ENCODE results near the gene USP47.

Gene USP47

DNA sequence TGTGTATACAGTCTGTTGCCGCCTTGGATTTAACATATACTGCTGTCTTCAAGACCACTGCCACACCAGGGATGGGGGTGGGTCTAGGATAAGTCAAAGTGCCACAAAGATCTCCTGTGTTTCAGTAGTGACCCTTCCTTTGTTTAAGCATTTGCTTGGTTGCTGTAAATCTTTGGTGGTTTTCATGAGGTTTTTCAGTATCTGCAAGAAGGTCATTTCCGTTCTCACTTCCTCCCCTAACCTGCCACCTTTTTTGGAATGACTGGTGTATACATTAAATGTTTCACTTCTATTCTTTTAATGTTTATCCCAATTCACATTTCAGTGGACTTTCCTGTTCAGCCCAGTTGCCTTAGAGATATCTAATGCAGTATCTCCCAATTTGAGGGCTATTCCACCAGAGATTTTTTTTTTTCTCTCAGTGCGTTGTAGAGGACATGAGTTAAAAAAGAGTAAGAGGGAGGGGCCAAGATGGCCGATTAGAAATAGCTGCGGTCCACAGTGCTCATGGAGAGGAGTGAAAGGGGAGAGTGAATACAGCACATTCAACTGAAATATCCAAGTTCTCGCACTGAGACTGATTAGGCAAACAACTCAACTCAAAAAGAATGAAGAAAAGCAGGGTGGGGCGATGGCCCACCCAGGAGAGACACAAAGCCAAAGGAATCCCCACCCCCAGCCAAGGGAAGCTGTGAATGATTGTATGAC, 43.2 kb downstream of the USP47 start:
- TF ChIP-seq, protein P1, sequence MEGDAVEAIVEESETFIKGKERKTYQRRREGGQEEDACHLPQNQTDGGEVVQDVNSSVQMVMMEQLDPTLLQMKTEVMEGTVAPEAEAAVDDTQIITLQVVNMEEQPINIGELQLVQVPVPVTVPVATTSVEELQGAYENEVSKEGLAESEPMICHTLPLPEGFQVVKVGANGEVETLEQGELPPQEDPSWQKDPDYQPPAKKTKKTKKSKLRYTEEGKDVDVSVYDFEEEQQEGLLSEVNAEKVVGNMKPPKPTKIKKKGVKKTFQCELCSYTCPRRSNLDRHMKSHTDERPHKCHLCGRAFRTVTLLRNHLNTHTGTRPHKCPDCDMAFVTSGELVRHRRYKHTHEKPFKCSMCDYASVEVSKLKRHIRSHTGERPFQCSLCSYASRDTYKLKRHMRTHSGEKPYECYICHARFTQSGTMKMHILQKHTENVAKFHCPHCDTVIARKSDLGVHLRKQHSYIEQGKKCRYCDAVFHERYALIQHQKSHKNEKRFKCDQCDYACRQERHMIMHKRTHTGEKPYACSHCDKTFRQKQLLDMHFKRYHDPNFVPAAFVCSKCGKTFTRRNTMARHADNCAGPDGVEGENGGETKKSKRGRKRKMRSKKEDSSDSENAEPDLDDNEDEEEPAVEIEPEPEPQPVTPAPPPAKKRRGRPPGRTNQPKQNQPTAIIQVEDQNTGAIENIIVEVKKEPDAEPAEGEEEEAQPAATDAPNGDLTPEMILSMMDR (IDR thresholded peaks at IDR 0.05; ENCODE audit: insufficient read depth, low read depth, low read length, missing control alignments) = no peak
- no peak for DNase-seq (ENCODE audit: low read depth)
- no peak overlapping the region for H3K4me3 ChIP-seq (ENCODE audit: low read length)

DNA sequence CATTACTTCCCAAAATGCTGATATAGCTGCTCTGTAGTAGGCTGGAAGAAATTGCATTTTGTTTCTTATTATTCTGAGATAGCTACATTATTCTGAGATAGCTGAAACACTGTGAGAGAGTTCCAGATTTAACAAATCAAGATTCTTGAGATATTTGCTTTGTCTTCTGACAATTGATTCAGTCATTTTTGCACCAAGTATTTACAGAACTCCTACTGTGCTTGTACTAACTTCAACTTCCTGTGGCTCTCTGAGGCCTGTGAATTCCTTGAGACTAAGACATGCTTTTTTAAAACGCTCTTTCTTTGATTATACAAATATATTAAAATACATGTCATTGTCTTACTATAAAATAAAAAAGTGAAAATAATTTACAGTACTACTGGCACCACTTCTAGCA, 52.7 kb downstream of the USP47 start:
- TF ChIP-seq, protein P1 (IDR thresholded peaks at IDR 0.05; ENCODE audit: insufficient read depth, low read depth, low read length, missing control alignments) = no peak
- no peak overlapping the region for H3K4me3 ChIP-seq (ENCODE audit: low read length)
- DNase-seq (ENCODE audit: low read depth) = no peak

DNA sequence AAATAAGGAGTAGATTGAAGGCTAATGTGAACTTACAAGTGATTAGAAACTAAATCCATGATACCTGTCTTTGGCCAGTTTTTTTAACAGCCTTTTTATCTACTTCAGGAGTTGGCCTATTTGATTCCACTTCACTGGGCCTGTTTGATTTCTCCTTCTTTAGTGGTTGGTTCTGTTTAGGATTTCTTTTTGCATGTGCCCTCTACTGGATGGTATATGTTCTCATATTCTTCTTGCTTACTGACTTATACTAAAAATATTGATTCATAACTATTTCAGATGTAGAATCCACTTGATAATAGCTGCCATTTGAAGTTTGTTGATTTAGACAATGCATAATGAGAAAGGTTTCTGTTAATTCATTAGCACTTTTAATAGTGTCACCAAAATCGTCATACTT, 53.9 kb downstream of the USP47 start:
- no peak overlapping the region for H3K4me3 ChIP-seq (ENCODE audit: low read length)
- TF ChIP-seq, protein P1 (IDR thresholded peaks at IDR 0.05; ENCODE audit: insufficient read depth, low read depth, low read length, missing control alignments) = peak; percentile 10
- DNase-seq (ENCODE audit: low read depth) = peak; percentile 5

DNA sequence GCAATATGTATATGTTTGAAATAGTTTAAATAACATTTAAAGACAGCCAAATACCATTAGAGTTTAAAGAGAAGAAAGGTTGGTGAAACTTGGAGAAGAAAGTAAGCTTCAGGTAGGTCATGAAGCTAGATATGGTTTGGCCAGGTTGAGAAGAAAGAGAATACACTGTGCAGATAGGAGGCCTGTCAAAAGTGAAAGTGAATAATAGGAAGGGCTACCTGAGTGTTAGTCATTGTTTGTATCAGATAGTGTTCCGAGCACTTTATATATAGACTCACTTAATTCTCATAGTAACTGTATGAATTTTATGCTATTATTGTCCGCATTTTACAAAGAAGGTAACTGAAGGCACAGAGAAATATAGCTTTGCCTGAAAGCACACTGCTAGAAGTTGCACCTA, 56.9 kb downstream of the USP47 start:
- TF ChIP-seq, protein P1 (IDR thresholded peaks at IDR 0.05; ENCODE audit: insufficient read depth, low read depth, low read length, missing control alignments) = no peak
- no peak overlapping the region for H3K4me3 ChIP-seq (ENCODE audit: low read length)
- DNase-seq (ENCODE audit: low read depth) = no peak

DNA sequence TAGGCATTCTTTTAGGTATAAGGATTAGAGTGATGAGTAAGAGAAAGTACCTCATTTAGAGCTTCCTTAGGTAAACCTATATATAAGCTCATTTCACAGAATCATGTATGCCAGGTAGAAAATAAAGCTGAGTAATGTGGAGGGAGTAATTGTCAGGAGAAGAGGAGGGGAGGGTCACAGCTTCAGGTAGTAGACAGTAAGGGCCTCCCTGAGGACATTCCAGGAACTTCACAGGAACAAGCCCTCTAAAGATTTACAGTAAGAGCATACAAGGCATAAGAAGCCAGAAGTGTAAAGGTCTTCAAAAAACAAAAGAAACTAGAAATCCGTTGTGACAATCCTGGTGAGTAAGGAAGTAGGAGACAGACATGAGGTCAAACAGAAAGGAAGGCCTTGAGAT, 57.6 kb downstream of the USP47 start:
- DNase-seq (ENCODE audit: low read depth) = peak; percentile 13
- TF ChIP-seq, protein P1 (IDR thresholded peaks at IDR 0.05; ENCODE audit: insufficient read depth, low read depth, low read length, missing control alignments) = peak; percentile 14
- H3K4me3 ChIP-seq (ENCODE audit: low read length) = no peak overlapping the region

DNA sequence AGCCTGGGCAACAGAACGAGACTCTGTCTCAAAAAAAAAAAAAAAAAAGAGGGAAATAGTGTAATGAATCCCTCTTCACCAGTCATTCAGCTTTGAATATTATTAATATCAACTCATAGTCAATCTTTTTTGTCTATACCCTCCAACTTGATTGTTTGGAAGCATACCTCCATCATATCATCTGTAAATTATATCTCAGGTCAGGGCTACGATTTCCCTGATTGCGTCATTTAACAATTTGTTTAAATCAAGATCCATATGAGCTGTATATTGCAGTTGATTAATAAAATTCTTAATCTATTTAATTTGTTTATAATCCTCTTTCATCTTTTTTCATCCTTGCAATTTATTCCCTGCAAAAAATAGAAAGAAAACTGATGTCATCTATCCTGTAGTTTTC, 60.2 kb downstream of the USP47 start:
- TF ChIP-seq, protein P1 (IDR thresholded peaks at IDR 0.05; ENCODE audit: insufficient read depth, low read depth, low read length, missing control alignments) = no peak
- no peak overlapping the region for H3K4me3 ChIP-seq (ENCODE audit: low read length)
- no peak for DNase-seq (ENCODE audit: low read depth)

DNA sequence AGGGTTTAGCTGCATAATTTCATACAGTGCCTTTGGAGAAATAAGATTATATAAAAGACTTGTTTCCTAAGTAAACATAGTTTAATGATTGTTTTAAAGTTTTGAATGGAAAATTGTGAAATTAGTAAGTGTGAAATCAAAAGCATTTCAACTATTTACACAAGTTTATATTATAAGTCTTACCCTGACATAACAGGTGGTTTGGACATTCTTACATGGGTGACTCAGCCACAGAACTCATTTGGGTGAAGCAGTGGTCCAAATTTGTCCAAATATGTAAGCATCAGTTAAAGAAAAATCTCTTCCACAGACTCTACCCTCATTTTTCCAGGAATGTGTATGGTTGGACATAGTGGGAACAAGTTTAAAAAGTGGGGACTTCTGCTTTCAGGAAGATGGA, 68.0 kb downstream of the USP47 start:
- TF ChIP-seq, protein P1 (IDR thresholded peaks at IDR 0.05; ENCODE audit: insufficient read depth, low read depth, low read length, missing control alignments) = no peak
- no peak for DNase-seq (ENCODE audit: low read depth)
- H3K4me3 ChIP-seq (ENCODE audit: low read length) = no peak overlapping the region

Data from epithelial cell of esophagus (primary cell).